Ishikawa (cell line): ENCODE results near the gene COL9A1.

Source experiments
- CEBPB ChIP-seq: IDR thresholded peaks from 2 replicates; pipeline ENCODE4 v1.6.1; 2012
- CREB1 ChIP-seq: IDR thresholded peaks from 2 replicates; pipeline ENCODE4 v1.6.1; 2012; ENCODE audit warnings: low read depth
- EGR1 ChIP-seq: IDR thresholded peaks from 2 replicates; pipeline ENCODE4 v1.6.1; 2012
- EP300 ChIP-seq: IDR thresholded peaks from 2 replicates; pipeline ENCODE4 v1.6.1; 2012; ENCODE audit warnings: borderline replicate concordance
- FOXM1 ChIP-seq: IDR thresholded peaks from 2 replicates; pipeline ENCODE4 v1.6.1; 2012; ENCODE audit warnings: low read depth, borderline replicate concordance
- NFIC ChIP-seq: IDR thresholded peaks from 2 replicates; pipeline ENCODE4 v1.6.1; 2012
- RAD21 ChIP-seq: IDR thresholded peaks from 2 replicates; pipeline ENCODE4 v1.6.1; 2012; ENCODE audit warnings: low read depth
- TAF1 ChIP-seq: IDR thresholded peaks from 2 replicates; pipeline ENCODE4 v1.6.1; 2012; ENCODE audit warnings: low read depth, mild to moderate bottlenecking
- TCF12 ChIP-seq: IDR thresholded peaks from 2 replicates; pipeline ENCODE4 v1.6.1; 2012; ENCODE audit warnings: low read depth
- TEAD4 ChIP-seq: IDR thresholded peaks from 2 replicates; pipeline ENCODE4 v1.6.1; 2012
- YY1 ChIP-seq: IDR thresholded peaks from 2 replicates; pipeline ENCODE4 v1.6.1; 2012; ENCODE audit warnings: low read depth
- ZBTB7A ChIP-seq: IDR thresholded peaks from 2 replicates; pipeline ENCODE4 v1.6.1; 2012; ENCODE audit warnings: low read depth
- TF ChIP-seq, protein P1 (sequence below): IDR thresholded peaks from 2 replicates; pipeline ENCODE4 v1.6.1; 2012
- TF ChIP-seq, protein P2 (sequence below): IDR thresholded peaks from 2 replicates; pipeline ENCODE4 v1.6.1; 2012
- TF ChIP-seq, protein P3 (sequence below): IDR thresholded peaks from 2 replicates; pipeline ENCODE4 v1.6.1; 2012; ENCODE audit warnings: low read depth, mild to moderate bottlenecking

COL9A1 gene

DNA sequence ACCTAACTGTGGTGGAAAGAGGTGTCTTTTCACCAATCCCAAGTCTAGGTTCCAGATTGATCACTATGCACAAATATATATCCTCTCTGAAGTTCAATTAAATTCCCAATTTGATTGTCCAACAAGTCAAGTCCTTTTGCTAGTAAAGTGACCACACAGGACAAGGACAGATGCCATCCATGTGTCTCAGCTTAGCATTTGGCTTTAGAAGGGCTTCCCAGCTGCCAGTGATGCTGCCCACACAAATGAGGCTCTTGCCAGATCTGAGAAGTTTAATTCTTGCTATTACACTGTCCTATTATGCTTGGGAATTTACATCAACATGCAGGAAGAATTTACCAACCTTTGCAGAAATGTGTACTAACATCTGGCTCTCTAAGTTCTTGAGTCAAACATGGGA, 108.5 kb downstream of the COL9A1 start:
- TF ChIP-seq TAF1, result no peak
- no peak for TF ChIP-seq EGR1
- no peak for TF ChIP-seq TEAD4
- no peak for TF ChIP-seq FOXM1
- TF ChIP-seq, protein P1, sequence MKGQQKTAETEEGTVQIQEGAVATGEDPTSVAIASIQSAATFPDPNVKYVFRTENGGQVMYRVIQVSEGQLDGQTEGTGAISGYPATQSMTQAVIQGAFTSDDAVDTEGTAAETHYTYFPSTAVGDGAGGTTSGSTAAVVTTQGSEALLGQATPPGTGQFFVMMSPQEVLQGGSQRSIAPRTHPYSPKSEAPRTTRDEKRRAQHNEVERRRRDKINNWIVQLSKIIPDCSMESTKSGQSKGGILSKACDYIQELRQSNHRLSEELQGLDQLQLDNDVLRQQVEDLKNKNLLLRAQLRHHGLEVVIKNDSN, result no peak
- TF ChIP-seq, protein P2, sequence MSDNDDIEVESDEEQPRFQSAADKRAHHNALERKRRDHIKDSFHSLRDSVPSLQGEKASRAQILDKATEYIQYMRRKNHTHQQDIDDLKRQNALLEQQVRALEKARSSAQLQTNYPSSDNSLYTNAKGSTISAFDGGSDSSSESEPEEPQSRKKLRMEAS, result no peak
- TF ChIP-seq CEBPB, result no peak
- TF ChIP-seq ZBTB7A, result no peak
- TF ChIP-seq EP300, result no peak

GRCh38 chr6:70188202-70188601, 114.7 kb downstream of the COL9A1 start:
- TF ChIP-seq RAD21 (no peak), YY1 (no peak), EP300 (no peak), FOXM1 (no peak), TCF12 (no peak), EGR1 (no peak)

- TF ChIP-seq TAF1, result no peak
- no peak for TF ChIP-seq CEBPB
- TF ChIP-seq YY1, result no peak
- no peak for TF ChIP-seq CREB1
- TF ChIP-seq RAD21, result no peak
- TF ChIP-seq TEAD4, result no peak
- no peak for TF ChIP-seq EP300
- no peak for TF ChIP-seq TCF12
- TF ChIP-seq, protein P2, result no peak
- no peak for TF ChIP-seq FOXM1
- TF ChIP-seq EGR1, result no peak
- no peak for TF ChIP-seq NFIC
- no peak for TF ChIP-seq ZBTB7A
- TF ChIP-seq, protein P3, sequence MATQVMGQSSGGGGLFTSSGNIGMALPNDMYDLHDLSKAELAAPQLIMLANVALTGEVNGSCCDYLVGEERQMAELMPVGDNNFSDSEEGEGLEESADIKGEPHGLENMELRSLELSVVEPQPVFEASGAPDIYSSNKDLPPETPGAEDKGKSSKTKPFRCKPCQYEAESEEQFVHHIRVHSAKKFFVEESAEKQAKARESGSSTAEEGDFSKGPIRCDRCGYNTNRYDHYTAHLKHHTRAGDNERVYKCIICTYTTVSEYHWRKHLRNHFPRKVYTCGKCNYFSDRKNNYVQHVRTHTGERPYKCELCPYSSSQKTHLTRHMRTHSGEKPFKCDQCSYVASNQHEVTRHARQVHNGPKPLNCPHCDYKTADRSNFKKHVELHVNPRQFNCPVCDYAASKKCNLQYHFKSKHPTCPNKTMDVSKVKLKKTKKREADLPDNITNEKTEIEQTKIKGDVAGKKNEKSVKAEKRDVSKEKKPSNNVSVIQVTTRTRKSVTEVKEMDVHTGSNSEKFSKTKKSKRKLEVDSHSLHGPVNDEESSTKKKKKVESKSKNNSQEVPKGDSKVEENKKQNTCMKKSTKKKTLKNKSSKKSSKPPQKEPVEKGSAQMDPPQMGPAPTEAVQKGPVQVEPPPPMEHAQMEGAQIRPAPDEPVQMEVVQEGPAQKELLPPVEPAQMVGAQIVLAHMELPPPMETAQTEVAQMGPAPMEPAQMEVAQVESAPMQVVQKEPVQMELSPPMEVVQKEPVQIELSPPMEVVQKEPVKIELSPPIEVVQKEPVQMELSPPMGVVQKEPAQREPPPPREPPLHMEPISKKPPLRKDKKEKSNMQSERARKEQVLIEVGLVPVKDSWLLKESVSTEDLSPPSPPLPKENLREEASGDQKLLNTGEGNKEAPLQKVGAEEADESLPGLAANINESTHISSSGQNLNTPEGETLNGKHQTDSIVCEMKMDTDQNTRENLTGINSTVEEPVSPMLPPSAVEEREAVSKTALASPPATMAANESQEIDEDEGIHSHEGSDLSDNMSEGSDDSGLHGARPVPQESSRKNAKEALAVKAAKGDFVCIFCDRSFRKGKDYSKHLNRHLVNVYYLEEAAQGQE, result no peak
- TF ChIP-seq, protein P1, result no peak
These were observed 116.4 kb downstream of the COL9A1 start for GRCh38 chr6:70186461-70186860.

DNA sequence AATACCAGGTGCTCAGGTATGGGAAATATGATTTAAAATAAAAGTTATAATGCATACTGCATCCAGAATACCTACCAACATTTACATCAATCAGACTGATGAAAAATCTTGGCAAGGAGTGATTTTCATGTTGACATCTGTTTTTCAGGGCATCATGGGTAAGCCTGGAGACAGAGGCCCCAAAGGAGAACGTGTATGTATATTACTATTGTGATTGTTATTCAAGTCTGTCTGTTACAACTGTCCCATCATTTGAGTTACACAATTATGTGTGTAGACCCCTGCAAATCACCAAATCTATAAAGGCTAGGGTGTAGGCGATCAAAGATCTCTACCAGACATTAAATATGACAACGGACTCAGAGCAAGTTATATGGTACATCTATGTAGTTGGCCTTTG, 118.2 kb downstream of the COL9A1 start:
- TF ChIP-seq TAF1 (no peak), NFIC (no peak), TEAD4 (no peak), FOXM1 (no peak), YY1 (no peak), EGR1 (no peak), RAD21 (no peak), CEBPB (no peak), ZBTB7A (no peak), EP300 (no peak), CREB1 (no peak), TCF12 (no peak)
- TF ChIP-seq, protein P1, result no peak
- TF ChIP-seq, protein P2, result no peak
- TF ChIP-seq, protein P3, result no peak

GRCh38 chr6:70183538-70183937, 119.3 kb downstream of the COL9A1 start:
- TF ChIP-seq FOXM1 (no peak), CREB1 (no peak), TEAD4 (no peak), TAF1 (no peak), EP300 (no peak), RAD21 (no peak)
- TF ChIP-seq, protein P2, result no peak
